AG09319 (cell line): ENCODE results near the gene NSRP1.

Source experiments
- DNase-seq: peaks from one replicate; pipeline ENCODE4 v3.0.0-alpha.2; 2010; ENCODE audit warnings: low read depth; ENCODE audit errors: extremely low read depth
- TF ChIP-seq, protein P1 (sequence below): IDR thresholded peaks from 2 replicates; pipeline ENCODE4 v1.5.1; 2011; ENCODE audit warnings: low read depth, mild to moderate bottlenecking, inconsistent platforms, low read length, moderate library complexity

The NSRP1 gene

DNA sequence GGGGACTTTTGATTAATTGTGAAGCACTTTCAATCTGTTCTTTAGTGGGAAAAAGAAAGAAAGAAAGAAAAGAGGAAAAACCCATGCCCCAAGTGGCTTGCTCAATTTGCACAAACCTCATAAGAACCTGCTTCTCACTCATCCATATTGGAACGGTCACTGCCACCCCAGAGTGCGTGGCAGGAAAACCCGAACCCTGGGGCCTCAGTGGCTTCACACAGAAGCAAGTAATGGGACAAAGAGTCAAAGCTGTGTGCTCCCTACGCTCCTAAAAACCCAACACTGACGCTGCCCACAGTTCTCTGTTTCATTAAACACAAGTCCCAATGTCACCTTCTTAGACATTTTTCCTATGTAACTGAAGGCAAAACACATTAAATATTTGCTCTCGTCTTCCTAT, 117.7 kb downstream of the NSRP1 start:
- DNase-seq = no peak
- TF ChIP-seq, protein P1, sequence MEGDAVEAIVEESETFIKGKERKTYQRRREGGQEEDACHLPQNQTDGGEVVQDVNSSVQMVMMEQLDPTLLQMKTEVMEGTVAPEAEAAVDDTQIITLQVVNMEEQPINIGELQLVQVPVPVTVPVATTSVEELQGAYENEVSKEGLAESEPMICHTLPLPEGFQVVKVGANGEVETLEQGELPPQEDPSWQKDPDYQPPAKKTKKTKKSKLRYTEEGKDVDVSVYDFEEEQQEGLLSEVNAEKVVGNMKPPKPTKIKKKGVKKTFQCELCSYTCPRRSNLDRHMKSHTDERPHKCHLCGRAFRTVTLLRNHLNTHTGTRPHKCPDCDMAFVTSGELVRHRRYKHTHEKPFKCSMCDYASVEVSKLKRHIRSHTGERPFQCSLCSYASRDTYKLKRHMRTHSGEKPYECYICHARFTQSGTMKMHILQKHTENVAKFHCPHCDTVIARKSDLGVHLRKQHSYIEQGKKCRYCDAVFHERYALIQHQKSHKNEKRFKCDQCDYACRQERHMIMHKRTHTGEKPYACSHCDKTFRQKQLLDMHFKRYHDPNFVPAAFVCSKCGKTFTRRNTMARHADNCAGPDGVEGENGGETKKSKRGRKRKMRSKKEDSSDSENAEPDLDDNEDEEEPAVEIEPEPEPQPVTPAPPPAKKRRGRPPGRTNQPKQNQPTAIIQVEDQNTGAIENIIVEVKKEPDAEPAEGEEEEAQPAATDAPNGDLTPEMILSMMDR = no peak

DNA sequence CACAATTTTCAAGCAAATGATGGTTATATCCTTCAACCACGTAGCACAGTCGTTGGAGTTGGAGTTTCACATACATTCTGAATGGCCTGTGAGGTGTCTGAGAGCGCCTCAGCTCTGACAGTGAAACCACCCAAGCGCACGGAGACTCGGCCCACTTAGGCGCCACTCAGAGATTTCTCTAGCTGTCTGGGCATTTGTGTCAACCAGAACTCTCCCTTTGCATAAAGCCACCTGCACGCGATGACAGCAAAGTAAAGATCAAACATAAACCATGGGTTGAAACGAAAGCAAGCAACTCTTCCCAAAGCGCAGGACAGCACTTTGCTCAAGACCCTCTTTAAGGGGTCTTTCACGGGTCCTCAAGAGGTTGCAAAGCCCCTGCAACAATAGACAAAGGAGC, 118.3 kb downstream of the NSRP1 start:
- no peak for DNase-seq
- TF ChIP-seq, protein P1 = no peak

DNA sequence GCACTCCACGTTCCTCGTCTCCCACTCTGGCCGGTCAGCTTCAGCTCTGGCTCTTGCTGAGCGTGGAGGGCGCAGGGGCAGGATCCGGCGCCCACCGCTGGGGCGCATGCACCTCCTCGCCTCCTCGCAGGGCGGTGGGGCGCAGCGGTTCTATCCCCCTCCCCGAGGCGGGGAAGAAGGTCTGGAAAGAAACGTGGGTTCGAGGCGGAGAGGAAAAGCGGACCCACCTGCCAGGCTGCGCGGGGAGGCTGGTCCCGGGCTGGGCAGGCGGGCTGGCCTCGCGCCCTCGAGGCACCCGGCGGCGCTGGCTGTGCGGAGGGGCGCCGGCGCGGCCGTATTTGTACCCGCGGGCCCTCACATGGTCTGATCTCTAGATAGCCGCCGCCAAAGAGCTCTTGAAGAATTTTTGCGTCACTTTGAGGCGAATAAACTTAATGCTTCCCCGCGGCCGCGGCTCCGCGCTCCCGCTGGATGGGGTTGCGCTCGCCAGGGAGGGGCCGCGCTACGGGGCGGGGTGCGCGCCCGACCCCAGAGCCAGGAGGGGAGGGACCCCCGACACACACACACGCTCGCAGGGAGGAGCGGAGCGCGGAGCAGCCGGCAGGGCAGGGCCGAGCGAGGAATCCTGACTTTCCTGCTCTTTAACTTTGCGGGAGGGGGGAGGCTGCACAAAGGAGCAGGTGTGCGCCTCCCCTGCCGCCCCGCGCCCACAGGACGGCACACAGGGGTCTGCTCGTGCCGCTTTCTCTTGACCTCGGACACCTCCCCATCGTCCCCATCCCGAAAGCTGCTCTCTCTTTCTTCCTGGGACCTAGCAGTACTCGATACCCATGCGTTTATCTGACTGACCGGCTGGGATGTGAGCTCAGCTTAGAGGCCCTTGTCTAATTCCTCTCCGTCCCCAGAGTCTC, 119.0 kb downstream of the NSRP1 start, which contains the start of gene SLC6A4:
SLC6A4 (minus strand) TSS at position 312 of the 911 bp plus-strand sequence. CDS start 13,739 bp downstream, outside the sequence.
- no peak for DNase-seq
- TF ChIP-seq, protein P1 = no peak
